ENCODE results near the gene UBE3A. TPM values are rescaled to one million over a fixed set of nuclear protein-coding genes. Genes with fewer than 3 reads are reported as not detected.
"Not testable (repeated sequence)": the region's sequence is repeated elsewhere in the genome, so short reads cannot be mapped to it uniquely, and the experiment has no call there.

The UBE3A gene
- total RNA-seq, 4 donors from 2014 or later, result 93.6 to 116 (median 95.3) TPM

GRCh38 chr15:25410649-25411048 lies 28.2 kb downstream of the UBE3A start:
- TF ChIP-seq CTCF (IDR thresholded peaks at IDR 0.05), result no peak
- no peak for TF ChIP-seq POLR2A (IDR thresholded peaks at IDR 0.05)
- no peak for TF ChIP-seq POLR2AphosphoS5 (IDR thresholded peaks at IDR 0.05)
- TF ChIP-seq EP300 (IDR thresholded peaks at IDR 0.05), result no peak
- Histone ChIP-seq H3K4me3 (no peak overlapping the region), H3K27me3 (no peaks in the 10 kb centered on the region), H3K36me3 (no peaks in the 10 kb centered on the region), H3K27ac (no peak overlapping the region), H3K9me3 (no peaks in the 10 kb centered on the region), H3K4me1 (peaks cover 6 to 82% (median 7%) of the 10 kb centered on the region in 3 donors)
- WGBS, 2 donors (ENCODE audit: low coverage in 1 of 2), result 88 to 94% methylated on average over 2 of the region's 2 CpGs
- ATAC-seq, result no peak

GRCh38 chr15:25409731-25410130 lies 29.1 kb downstream of the UBE3A start:
- 78 to 83% methylated on average over 3 to 4 of the region's 4 CpGs for WGBS, 2 donors (ENCODE audit: low coverage in 1 of 2)
- not testable (repeated sequence) for H3K36me3 ChIP-seq, H3K4me3 ChIP-seq, H3K27me3 ChIP-seq, H3K27ac ChIP-seq, H3K9me3 ChIP-seq, ATAC-seq
- H3K4me1 ChIP-seq, result peaks cover 6 to 76% (median 7%) of the 10 kb centered on the region in 3 donors

GRCh38 chr15:25408929-25409328 lies 29.9 kb downstream of the UBE3A start:
- Histone ChIP-seq H3K9me3 (no peaks in the 10 kb centered on the region), H3K36me3 (peaks cover 0 to 10% of the 10 kb centered on the region in 2 donors), H3K4me3 (no peak overlapping the region), H3K4me1 (peaks cover 6 to 69% (median 7%) of the 10 kb centered on the region in 3 donors), H3K27ac (no peak overlapping the region), H3K27me3 (no peaks in the 10 kb centered on the region)
- no peak for ATAC-seq
- TF ChIP-seq POLR2AphosphoS5 (IDR thresholded peaks at IDR 0.05) (no peak), EP300 (IDR thresholded peaks at IDR 0.05) (no peak), POLR2A (IDR thresholded peaks at IDR 0.05) (no peak), CTCF (IDR thresholded peaks at IDR 0.05) (no peak)
- 50 to 72% methylated on average over 2 of the region's 2 CpGs for WGBS, 2 donors (ENCODE audit: low coverage in 1 of 2)

GRCh38 chr15:25408428-25408827 lies 30.4 kb downstream of the UBE3A start:
- no peaks in the 10 kb centered on the region for H3K27me3 ChIP-seq
- 25 to 44% methylated on average over 2 of the region's 2 CpGs for WGBS, 2 donors (ENCODE audit: low coverage in 1 of 2)
- no peak for ATAC-seq
- H3K27ac ChIP-seq, result no peak overlapping the region
- TF ChIP-seq CTCF (IDR thresholded peaks at IDR 0.05) (no peak), EP300 (IDR thresholded peaks at IDR 0.05) (no peak), POLR2A (IDR thresholded peaks at IDR 0.05) (no peak), POLR2AphosphoS5 (IDR thresholded peaks at IDR 0.05) (no peak)
- peaks cover 6 to 64% (median 7%) of the 10 kb centered on the region in 3 donors for H3K4me1 ChIP-seq
- no peak overlapping the region for H3K4me3 ChIP-seq
- peaks cover 0 to 14% of the 10 kb centered on the region in 2 donors for H3K36me3 ChIP-seq
- no peaks in the 10 kb centered on the region for H3K9me3 ChIP-seq

GRCh38 chr15:25407950-25408349 lies 30.9 kb downstream of the UBE3A start:
- Histone ChIP-seq H3K4me3 (no peak overlapping the region), H3K9me3 (no peaks in the 10 kb centered on the region), H3K4me1 (peaks cover 6 to 60% (median 7%) of the 10 kb centered on the region in 3 donors), H3K27ac (no peak overlapping the region), H3K27me3 (no peaks in the 10 kb centered on the region), H3K36me3 (peaks cover 0 to 19% of the 10 kb centered on the region in 2 donors)
- no peak for ATAC-seq
- TF ChIP-seq POLR2A (IDR thresholded peaks at IDR 0.05), result no peak
- 58 to 63% methylated on average over 2 to 3 of the region's 4 CpGs for whole genome bisulfite sequencing, 2 donors (ENCODE audit: low coverage in 1 of 2)

- 88% methylated on average over 1 of the region's 1 CpG; no CpG with 5 or more reads in 1 of the 2 donors for WGBS, 2 donors (ENCODE audit: low coverage in 1 of 2)
- Histone ChIP-seq H3K27ac (no peak overlapping the region), H3K4me1 (peaks cover 6 to 60% (median 7%) of the 10 kb centered on the region in 3 donors), H3K36me3 (peaks cover 0 to 30% of the 10 kb centered on the region in 2 donors), H3K27me3 (no peaks in the 10 kb centered on the region), H3K9me3 (peaks cover 0 to 7% (median 0%) of the 10 kb centered on the region in 3 donors), H3K4me3 (no peak overlapping the region)
- no peak for ATAC-seq
- TF ChIP-seq POLR2A (IDR thresholded peaks at IDR 0.05), result no peak
These were observed 32.0 kb downstream of the UBE3A start for GRCh38 chr15:25406846-25407245.
